HG03457 (cell line): ENCODE results near the gene COPS9.

Experiments
- ATAC-seq: cut with Tn5 transposase; IDR thresholded peaks from one replicate; pipeline ENCODE4 v1.9.1; 2021; ENCODE audit warnings: moderate number of reproducible peaks; ENCODE audit not compliant: unreplicated experiment

COPS9 gene

GRCh38 chr2:240121675-240122074 lies 14.4 kb downstream of the COPS9 start:
- no peak for ATAC-seq

DNA sequence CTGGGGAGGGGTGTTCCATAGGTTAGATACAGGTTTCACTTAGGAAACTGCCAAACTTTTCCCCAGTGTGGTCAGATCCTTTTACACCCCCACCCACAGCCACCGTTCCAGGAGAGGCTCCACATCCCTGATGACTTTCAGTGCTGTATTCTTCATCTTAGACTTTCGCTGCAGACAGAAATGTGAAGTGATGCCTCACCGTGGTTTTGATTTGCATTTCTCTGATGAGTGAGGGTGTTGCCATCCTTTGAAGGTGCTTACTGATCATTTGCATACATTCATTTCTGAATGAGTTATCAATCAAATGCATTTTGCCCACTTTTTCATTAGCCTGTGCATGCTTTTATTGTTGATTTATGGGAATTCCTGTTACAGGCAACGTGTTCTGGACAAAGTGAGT lies 14.9 kb downstream of the COPS9 start:
- ATAC-seq, result no peak

DNA sequence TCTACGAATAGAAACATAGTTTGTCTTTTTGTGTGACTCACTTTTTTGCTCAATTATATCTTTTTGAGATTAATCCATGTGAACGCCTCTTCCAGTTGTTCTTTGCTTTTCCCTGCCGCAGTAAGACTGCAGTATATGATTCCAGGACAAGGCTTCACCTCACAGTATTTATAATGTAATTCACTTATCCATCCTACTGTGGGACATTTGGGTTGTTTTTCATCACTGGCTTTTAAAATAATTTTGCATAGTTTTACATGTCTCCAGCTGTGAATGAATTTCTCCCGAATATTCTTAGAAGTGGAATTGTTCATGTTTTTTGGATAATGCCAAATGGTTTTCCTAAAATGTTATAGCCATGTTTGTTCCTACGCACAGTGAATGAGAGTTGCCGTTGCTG lies 21.9 kb downstream of the COPS9 start:
- ATAC-seq, result no peak

DNA sequence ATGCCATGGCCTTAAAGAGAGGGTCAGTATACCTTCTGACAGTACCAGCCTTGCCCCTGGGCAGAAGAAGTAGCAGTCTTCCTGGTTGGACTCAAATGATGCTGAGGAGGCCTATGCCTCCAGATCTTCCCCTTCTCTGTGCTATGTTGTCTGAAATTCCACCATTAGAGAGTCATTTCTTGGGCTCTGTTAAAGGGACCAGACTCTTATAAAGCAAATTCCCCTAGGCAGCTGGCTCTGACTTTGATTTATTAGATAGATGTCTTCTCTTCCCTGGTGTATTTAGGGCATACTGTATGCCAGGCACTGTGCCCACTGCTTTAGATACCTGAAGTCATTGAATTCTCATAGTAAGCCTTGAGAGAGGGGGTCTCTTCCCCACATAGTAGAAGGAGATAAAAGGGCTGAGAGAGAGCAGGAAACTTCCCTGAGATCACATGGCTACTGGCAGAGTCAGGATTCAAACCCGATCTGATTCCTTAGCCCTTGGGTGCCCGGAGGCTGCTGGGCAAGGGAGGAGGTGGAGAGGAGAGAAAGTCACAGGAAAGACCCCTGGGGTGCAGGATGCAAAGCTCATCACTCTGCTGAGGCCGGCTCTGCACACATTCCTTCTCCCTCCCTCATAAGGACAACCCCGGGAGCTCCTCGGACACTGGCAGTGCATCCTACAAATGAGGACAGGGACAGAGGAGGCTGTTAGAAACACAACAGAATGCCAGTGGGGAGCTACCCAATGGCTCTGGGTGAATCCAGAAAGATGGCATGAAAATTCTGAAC lies 23.0 kb downstream of the COPS9 start:
- no peak for ATAC-seq

- ATAC-seq, result no peak
Observed at GRCh38 chr2:240111253-240111652, 24.9 kb downstream of the COPS9 start.

GRCh38 chr2:240109386-240109785 lies 26.7 kb downstream of the COPS9 start:
- ATAC-seq, result no peak

DNA sequence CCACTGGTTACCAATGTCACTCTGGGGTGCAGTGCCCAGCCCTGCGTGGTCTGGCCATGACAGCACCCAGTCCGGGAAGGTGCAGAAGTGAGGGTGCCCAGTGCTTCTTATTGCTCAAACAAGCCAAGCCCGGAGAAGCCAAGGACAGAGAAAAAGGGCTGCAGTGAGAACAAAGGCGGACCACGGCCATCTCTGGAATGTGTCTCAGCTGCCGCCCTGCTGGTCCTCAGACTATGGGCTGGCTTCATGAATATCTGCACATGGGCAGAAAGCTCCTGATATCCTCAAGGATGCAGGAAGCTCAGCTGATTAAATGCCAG lies 28.7 kb downstream of the COPS9 start:
- no peak for ATAC-seq

GRCh38 chr2:240106765-240107476 lies 29.2 kb downstream of the COPS9 start:
- no peak for ATAC-seq

GRCh38 chr2:240105982-240106381 lies 30.1 kb downstream of the COPS9 start:
- no peak for ATAC-seq

DNA sequence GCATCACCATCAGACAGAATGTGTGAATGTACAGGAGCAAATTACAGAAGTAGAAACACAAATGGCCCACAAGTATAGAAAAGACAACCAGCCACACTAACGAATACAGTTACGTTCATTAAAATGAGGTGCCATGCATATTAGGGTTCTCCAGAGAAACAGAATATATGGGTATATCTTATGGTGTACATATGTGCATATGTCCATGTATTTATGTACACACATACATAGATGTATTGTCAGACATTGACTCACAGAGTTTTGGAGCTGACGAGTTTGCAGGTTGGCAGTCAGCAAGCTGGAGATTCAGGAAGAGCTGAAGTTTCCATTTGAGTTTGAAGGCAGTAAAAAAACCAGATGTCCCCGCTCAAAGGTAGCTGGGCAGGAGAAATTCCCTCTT lies 33.0 kb downstream of the COPS9 start:
- no peak for ATAC-seq

DNA sequence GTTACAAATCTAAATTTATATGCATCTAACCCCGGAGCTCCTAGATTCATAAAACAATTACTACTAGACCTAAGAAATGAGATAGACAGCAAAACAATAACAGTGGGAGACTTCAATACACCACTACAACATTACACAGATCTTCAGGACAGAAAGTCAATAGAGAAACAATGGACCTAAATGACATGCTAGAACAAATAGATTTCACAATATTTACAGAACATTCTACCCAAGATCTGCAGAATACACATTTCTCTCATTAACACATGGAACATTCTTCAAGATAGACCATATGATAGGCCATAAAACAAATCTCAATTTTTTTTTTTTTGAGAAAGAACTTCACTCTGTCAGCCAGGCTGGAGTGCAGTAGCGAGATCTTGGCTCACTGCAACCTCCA lies 37.8 kb downstream of the COPS9 start:
- no peak for ATAC-seq

GRCh38 chr2:240095556-240096523 lies 40.3 kb downstream of the COPS9 start:
- no peak for ATAC-seq

- no peak for ATAC-seq
Observed at GRCh38 chr2:240089306-240089705, 46.8 kb downstream of the COPS9 start.

GRCh38 chr2:240086563-240086962 lies 49.5 kb downstream of the COPS9 start:
- ATAC-seq, result no peak
